Measurements from ENCODE around the gene ATCAY. TPM values are rescaled to one million over a fixed set of nuclear protein-coding genes. Genes with fewer than 3 reads are reported as not detected.
"Not testable (repeated sequence)": the region's sequence is repeated elsewhere in the genome, so short reads cannot be mapped to it uniquely, and the experiment has no call there.

Gene ATCAY
- polyA plus RNA-seq, 1 donor from 2014 or later: not detected

DNA sequence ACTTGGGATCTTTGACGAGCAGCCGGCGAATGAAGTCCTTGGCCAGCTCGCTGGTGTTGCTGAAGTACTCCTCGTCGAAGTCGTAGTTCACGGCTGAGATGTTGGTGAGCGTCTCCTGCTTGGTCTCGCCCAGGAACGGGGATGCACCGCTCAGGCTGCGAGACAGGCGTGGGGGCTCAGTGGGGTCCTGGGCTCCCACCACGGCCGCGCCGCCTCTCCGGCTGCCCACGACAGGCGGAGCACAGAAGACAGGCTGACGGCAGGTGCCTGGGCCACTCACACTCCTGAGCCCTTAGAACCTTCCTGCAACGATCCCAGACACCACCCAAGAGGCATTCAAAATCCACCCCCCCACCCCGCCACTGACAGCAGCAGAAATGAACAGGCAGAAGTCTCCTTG, 80.5 kb downstream of the ATCAY start:
- Mint-ChIP-seq H3K4me3 (no peak overlapping the region), H3K27ac (no peak overlapping the region), H3K27me3 (no peaks in the 10 kb centered on the region), H3K9me3 (no peaks in the 10 kb centered on the region), H3K4me1 (no peaks in the 10 kb centered on the region), H3K36me3 (peaks cover 2% of the 10 kb centered on the region)

DNA sequence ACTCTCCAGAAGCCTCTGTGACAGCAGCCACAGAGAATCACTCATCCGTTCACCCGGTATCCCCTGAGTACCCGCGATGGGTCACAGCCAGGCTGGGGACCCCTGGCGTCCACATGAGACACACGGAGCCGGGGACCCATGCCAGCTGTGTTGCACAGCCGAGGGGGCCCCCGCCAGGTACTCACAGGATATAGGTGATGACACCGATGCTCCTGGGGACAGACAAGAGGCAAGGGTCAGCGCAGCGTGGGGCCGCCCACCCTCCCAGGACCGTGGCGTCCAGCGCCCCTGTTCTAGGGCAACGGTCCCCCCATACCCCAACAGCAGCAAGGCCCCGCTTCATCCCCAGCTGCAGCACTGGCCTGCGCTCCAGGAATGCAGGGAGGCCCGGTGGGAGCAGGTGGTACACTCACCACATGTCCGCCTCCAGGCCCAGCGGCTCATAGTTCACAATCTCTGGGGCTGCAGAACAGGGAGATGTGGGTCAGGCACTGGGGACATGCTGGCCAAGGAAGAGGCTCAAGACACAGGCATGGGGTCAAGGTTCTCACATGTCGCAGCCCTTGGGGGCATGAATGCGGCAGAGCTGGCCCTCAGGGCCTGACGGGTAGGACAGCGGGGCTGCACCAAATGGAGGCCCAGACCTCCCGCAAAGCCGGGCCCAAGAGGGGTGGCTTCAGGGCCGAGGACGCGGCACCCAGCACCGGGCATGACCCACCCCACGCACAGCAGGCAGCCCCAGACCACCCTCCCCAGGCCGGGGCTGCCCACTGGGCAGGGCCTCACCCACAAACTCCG, 83.2 kb downstream of the ATCAY start:
- Mint-ChIP-seq H3K27me3 (no peaks in the 10 kb centered on the region), H3K36me3 (peaks cover 2% of the 10 kb centered on the region), H3K9me3 (no peaks in the 10 kb centered on the region), H3K27ac (peak overlapping the region in 1 of 3 donors; percentile 73), H3K4me3 (no peak overlapping the region), H3K4me1 (peaks cover 0 to 2% (median 0%) of the 10 kb centered on the region in 3 donors)

DNA sequence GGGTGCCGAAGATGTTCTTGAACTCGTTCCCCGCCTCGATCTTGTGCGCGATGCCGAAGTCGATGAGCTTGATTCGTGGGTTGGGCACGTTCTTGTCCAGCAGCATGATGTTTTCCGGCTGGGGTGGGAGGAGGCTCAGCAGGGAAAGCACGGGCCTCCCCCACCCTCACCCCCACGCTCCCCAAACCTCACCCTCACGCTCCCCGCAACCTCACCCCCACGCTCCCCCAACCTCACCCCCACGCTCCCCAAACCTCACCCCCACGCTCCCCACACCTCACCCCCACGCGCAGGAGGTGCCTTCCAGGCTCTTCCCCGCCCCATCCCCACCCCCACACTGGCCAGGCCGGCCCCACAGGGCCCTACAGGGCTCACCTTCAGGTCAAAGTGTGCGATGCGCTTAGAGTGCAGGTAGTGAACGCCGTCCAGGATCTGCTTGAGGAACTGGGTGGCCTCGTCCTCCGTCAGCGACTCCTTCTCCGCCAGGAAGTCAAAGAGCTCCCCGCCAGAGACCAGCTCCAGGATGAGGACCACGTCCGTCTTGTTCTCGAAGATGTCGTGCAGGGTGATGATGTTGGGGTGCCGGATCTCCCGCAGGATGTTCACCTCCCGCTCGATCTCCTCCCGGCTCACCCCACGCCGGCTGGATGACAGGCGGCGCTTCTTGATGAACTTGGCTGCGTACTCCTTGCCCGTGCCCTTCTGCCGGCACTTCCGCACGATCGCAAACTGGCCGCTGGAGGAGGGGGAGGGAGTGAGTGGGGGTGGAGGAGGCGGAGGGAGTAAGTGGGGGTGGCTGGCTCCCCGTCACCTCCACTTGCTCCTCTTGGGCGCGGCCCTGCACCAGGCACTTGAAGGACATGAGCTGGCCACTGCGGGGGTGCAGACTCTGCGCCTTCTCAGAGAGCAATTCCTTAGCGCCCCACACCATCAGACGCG, 84.0 kb downstream of the ATCAY start:
- Mint-ChIP-seq H3K36me3 (peaks cover 2% of the 10 kb centered on the region), H3K27ac (no peak overlapping the region), H3K27me3 (no peaks in the 10 kb centered on the region), H3K4me1 (peaks cover 2 to 5% (median 2%) of the 10 kb centered on the region in 3 donors), H3K4me3 (no peak overlapping the region), H3K9me3 (no peaks in the 10 kb centered on the region)

DNA sequence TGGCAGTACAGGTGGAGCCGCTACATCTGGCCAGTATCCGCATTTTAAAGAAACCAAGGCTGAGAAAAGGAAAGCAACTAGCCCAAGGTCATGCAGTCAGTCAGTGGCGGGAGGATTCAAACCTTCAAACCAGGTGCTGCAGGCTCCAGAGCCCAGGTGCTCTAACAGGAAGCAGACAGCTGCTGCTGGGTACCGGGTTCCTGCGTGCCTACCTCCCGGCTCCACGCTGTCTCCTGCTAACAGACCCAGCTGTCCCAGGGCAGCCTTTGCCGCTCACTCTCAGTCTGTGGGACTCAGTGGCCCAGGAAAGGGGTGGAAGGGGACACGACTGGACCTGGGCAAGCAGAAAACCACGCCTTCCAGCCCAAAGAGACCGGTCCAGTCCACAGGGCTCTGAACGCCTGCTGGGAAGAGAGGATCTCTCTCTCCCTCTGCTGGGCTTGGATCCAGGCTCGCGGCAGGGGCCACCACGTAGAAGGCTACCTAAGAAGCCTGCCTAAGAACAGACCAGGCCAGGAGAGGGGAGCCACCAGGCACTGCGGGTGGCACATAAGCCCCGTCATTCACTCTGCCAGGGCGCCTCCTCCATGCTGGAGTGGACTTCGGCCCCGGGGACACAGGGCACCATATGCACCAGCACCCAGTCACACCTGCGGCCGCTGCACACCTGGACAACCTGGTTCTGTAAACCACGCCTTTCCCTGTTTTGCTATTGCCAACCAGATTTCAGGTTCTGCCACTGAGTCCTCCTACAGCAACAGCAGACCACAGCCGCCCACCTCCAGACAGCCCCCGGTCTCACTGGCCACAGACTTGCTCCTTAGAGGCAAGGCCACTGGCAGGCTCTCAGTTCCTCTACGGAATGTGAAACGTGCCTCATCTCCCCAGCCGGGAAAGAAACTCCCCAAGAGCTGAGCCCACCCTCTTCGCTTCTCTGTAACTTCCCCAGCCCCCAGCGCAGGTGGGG, 85.8 kb downstream of the ATCAY start:
- no peaks in the 10 kb centered on the region for H3K27me3 Mint-ChIP-seq
- peak overlapping the region in 1 of 4 donors; percentile 37 for H3K4me3 Mint-ChIP-seq
- H3K36me3 Mint-ChIP-seq: peaks cover 2% of the 10 kb centered on the region
- no peak overlapping the region for H3K27ac Mint-ChIP-seq
- peaks cover 6 to 15% (median 13%) of the 10 kb centered on the region in 3 donors for H3K4me1 Mint-ChIP-seq
- no peaks in the 10 kb centered on the region for H3K9me3 Mint-ChIP-seq

DNA sequence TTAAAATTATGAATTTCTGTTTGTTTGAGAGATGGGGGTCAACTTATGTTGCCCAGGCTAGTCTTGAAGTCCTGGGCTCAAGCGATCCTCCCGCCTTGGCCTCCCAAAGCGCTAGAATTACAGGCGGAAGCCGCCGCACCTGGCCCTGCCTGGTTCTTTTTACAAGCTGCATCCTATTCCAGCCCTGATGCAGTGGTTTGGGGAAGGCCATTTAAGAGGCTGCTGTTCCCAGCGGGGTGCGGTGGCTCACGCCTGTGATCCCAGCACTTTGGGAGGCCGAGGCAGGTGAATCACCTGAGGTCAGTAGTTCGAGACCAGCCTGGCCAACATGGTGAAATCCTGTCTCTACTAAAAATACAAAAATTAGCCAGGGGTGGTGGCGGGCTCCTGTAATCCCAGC, 87.5 kb downstream of the ATCAY start:
- H3K27me3 Mint-ChIP-seq, H3K36me3 Mint-ChIP-seq, H3K9me3 Mint-ChIP-seq: not testable (repeated sequence)
- H3K4me1 Mint-ChIP-seq: peaks cover 9 to 17% (median 15%) of the 10 kb centered on the region in 3 donors
- peak overlapping the region in 1 of 3 donors; percentile 76 for H3K27ac Mint-ChIP-seq
- H3K4me3 Mint-ChIP-seq: peak overlapping the region in 1 of 4 donors; percentile 68

DNA sequence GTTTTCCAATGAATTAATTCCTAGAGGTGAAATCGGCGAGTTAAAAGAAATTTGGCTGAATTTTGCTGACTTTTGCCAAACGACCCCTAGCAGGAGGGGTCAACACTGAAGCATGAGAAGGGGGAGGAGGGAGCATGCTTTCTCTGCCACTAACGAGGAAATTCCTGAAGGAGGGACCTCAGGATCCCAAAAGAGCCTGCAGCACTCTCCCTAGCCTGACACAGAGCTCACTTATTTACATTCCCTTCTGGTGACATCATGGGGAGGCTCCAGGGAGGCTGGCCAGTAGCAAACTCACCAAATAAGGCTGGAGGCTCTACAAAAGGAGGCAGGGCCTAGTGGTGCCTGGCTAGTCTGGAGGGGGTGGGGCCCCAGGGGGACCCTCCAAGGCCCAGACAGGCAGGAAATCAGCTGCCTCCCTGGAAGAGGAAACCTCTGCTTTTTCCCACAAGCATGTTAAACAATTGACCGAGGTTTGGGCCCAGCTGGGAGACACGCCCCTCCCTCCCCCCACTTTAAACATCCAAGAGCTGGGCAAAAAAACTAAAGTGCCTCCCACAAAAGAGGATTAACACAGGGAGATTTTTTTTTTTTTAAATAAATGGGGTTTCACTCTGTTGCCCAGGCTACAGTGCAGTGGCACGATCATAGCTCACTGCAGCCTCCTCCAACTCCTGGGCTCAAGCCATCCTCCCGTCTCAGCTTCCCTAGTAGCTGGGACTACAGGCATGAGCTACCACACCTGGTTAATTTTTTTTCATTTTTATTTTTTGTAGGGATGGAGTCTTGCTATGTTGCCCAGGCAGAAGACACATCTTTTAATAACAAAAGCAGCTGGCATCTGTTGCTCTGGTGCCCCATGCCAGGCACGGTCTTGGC, 88.3 kb downstream of the ATCAY start:
- Mint-ChIP-seq H3K4me1 (peaks cover 9 to 17% (median 15%) of the 10 kb centered on the region in 3 donors), H3K36me3 (no peaks in the 10 kb centered on the region), H3K27ac (peak overlapping the region in 2 of 3 donors; percentile 21 to 95), H3K27me3 (no peaks in the 10 kb centered on the region), H3K9me3 (no peaks in the 10 kb centered on the region), H3K4me3 (peak overlapping the region in 3 of 4 donors; percentile 20 to 68 (median 38))

DNA sequence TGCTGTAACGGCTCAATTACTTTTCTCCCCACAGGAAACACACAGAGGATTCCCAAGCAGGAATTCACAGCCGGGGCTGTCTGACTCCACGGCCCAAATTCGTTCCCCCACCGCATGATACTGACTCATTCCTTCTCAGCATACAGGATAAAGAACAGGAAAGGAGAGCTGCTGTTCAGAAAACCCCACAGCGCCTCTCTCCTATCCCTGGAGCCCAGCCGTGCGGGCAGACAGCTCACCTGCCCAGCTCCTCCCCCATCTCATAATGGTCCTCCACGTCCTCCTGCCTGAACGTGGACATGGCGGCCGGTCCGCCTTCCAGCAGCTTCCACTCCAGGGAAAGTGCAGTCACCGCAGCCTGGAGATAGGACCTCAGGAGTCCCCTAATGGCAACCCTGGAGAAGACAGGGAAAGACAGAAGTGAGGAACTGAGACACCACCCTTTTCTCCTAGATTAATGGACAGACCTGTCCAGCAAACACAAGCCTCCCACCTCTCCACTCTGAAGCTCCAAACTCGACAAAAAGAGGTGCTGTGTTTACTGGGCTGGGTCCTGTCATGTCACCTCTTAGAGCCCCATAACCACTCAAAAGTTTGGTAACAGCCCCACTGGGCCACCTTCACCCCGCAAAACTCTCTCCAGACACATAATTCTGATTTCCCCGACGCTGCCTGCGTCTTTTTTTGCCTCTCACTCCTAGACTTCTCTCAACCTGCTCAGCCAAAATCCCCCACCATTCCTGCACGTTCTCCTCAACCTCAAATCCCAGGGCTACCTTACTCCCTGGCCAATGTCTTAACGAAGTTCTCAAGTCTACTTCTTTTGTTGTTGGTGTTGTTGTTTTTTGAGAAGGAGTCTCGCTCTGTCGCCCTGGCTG, 89.2 kb downstream of the ATCAY start:
- no peaks in the 10 kb centered on the region for H3K9me3 Mint-ChIP-seq
- H3K36me3 Mint-ChIP-seq: no peaks in the 10 kb centered on the region
- H3K27me3 Mint-ChIP-seq: no peaks in the 10 kb centered on the region
- H3K4me3 Mint-ChIP-seq: peak overlapping the region; percentile 82 to 98 (median 96)
- peak overlapping the region in 2 of 3 donors; percentile 24 to 95 for H3K27ac Mint-ChIP-seq
- peaks cover 9 to 17% (median 15%) of the 10 kb centered on the region in 3 donors for H3K4me1 Mint-ChIP-seq

DNA sequence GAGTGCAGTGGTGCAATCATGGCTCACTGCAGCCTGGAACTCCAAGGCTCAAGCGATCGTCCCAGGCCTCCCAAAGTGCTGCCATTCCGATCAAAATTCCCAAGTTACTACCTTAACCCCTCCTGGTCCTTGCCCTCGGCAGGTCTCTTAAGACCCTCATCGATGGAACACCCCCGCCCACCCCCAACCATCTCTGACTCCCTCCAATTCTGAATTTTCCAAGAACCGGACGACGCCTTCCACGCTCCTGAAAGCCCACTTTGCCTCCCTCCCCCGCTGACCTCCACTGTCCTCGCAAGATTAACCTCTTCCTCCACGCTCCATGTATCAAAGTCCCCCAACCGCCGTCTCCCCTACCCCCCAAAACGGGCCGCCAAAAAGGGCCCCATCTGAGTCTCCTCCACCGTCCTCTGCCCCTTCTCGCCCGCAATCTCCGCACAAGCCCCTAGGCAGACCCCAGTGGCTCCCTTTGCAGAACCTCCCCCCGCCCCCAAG, 89.9 kb downstream of the ATCAY start:
- H3K27me3 Mint-ChIP-seq: no peaks in the 10 kb centered on the region
- H3K4me1 Mint-ChIP-seq: peaks cover 9 to 17% (median 15%) of the 10 kb centered on the region in 3 donors
- no peaks in the 10 kb centered on the region for H3K9me3 Mint-ChIP-seq
- peak overlapping the region; percentile 82 to 98 (median 96) for H3K4me3 Mint-ChIP-seq
- peak overlapping the region in 2 of 3 donors; percentile 24 to 95 for H3K27ac Mint-ChIP-seq
- H3K36me3 Mint-ChIP-seq: no peaks in the 10 kb centered on the region

DNA sequence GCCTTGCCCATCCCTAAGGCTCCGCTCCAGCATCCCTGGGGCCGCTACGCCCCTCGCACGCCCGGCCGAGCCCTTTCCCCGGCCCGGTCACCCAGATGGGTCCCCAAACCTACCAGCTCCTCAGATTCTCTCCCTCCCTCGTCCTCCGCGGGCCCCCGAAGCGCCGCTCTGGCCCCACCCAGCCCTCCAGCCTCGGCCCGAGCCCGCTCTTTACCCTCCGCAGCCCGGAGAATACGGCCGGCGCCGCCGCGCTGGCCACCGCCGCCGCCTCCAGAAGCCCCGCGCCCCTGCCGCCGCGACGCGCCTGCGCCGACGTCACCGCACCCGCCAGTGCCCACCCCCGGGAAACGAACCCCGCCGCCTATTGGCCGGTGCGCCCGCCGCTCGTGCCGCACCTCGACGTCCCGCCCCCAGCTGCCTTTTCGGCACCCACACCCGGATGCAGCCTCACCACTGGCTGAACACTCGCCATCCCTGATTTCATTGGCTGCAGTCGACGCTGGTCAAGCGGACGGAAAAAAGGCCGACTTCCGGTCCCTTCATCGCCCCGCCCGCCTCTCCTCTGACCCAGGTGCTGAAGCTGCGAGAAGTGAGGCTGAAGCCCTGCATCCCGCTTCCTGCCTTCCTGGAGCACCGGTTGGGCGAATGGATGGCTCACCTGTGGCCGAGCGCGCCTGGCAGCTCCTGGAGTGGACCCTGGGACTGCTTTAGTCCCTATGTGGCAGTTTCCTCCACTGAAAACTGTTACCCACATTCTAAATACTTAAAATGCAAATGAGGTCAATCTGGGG, 90.5 kb downstream of the ATCAY start, which contains the start of gene DAPK3:
Gene DAPK3 (minus strand): TSS at position 292 of the 791 bp plus-strand sequence. CDS start 1,364 bp downstream, outside the sequence.
- H3K36me3 Mint-ChIP-seq: peaks cover 1% of the 10 kb centered on the region
- H3K27me3 Mint-ChIP-seq: no peaks in the 10 kb centered on the region
- H3K27ac Mint-ChIP-seq: peak within 1 kb of the TSS; percentile 86 to 95 (median 87)
- peak within 1 kb of the TSS; percentile 82 to 98 (median 96) for H3K4me3 Mint-ChIP-seq
- H3K9me3 Mint-ChIP-seq: no peaks in the 10 kb centered on the region
- peaks cover 9 to 17% (median 15%) of the 10 kb centered on the region in 3 donors for H3K4me1 Mint-ChIP-seq

DNA sequence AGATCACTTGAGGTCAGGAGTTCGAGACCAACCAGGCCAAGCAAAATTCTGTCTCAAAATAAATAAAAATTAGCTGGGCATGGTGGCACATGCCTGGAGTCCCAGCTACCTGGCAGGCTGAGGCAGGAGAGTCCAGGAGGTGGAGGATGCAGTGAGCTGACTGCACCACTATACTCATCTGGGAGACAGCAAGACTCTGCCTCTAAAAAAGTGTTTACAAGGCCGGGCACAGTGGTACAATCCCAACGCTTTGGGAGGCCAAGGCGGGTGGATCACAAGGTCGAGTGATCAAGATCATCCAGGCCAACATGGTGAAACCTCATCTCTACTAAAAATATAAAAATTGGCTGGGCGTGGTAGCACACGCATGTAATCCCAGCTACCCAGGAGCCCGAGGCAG, 94.7 kb downstream of the ATCAY start:
- no peaks in the 10 kb centered on the region for H3K9me3 Mint-ChIP-seq
- H3K27ac Mint-ChIP-seq: peak overlapping the region; percentile 31 to 85 (median 43)
- H3K36me3 Mint-ChIP-seq: peaks cover 7% of the 10 kb centered on the region
- H3K4me1 Mint-ChIP-seq: peaks cover 6 to 10% (median 6%) of the 10 kb centered on the region in 3 donors
- H3K4me3 Mint-ChIP-seq: peak overlapping the region in 1 of 4 donors; percentile 69
- no peaks in the 10 kb centered on the region for H3K27me3 Mint-ChIP-seq

DNA sequence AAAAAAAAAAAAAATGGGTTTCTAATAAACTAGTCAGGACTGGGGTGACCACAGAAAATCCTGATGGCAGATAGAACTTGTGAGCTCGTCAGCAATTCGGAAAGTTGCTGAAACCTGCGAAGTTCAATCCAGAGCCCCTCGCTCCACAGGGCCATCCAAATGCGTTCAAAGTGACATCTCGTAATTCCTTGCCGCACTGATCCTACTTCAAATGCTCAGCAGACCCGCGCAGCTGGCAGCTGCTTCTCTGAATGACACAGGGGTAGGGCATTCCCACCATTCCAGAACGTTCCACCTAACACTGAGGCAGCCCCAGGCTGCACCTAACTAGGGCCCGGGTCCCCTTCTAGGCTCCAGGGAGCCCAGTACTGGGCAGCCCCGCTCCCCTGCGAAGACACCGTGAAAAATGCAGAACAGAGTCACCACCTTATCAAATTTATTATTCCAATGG, 95.2 kb downstream of the ATCAY start:
- peaks cover 7% of the 10 kb centered on the region for H3K36me3 Mint-ChIP-seq
- H3K27ac Mint-ChIP-seq: peak overlapping the region; percentile 10 to 85 (median 43)
- H3K4me3 Mint-ChIP-seq: peak overlapping the region in 1 of 4 donors; percentile 69

More for the DNA sequence above, 95.2 kb downstream of the ATCAY start:
- Mint-ChIP-seq H3K9me3 (no peaks in the 10 kb centered on the region), H3K27me3 (no peaks in the 10 kb centered on the region), H3K4me1 (peaks cover 2 to 7% (median 6%) of the 10 kb centered on the region in 3 donors)

Measured in IgD-negative memory B cell (primary cell).